Nephron progenitor cell (in vitro differentiated cells): ENCODE measurements around the gene CFL2.

Experiments
- DNase-seq: peaks from one replicate; pipeline ENCODE4 v3.0.0; 2021
- H3K27ac Mint-ChIP-seq: 2 replicates; pipeline ENCODE4 v1.8.0; 2021; ENCODE audit warnings: mild to moderate bottlenecking, moderate library complexity, mixed read lengths
- H3K27me3 Mint-ChIP-seq: 2 replicates; pipeline ENCODE4 v1.8.0; 2021; ENCODE audit warnings: mild to moderate bottlenecking, low read depth, mixed read lengths; ENCODE audit not compliant: poor library complexity
- H3K36me3 Mint-ChIP-seq: 2 replicates; pipeline ENCODE4 v1.8.0; 2021; ENCODE audit warnings: low read depth, mixed read lengths
- H3K4me1 Mint-ChIP-seq: 2 replicates; pipeline ENCODE4 v1.8.0; 2021; ENCODE audit warnings: mixed read lengths
- H3K4me3 Mint-ChIP-seq: 2 replicates; pipeline ENCODE4 v1.8.0; 2021; ENCODE audit warnings: mild to moderate bottlenecking, moderate library complexity, mixed read lengths
- H3K9me3 Mint-ChIP-seq: 2 replicates; pipeline ENCODE4 v1.8.0; 2021; ENCODE audit warnings: mild to moderate bottlenecking, moderate library complexity, mixed read lengths
- TF ChIP-seq, protein P1 (sequence below): fragments of 200-600 bp; sonication (generic); IDR thresholded peaks from 2 replicates; pipeline ENCODE4 v1.5.0; 2021; ENCODE audit warnings: antibody characterized with exemption

Gene CFL2

GRCh38 chr14:34722723-34723545 is 8.5 kb upstream of the CFL2 start:
- H3K9me3 Mint-ChIP-seq: no peaks in the 10 kb centered on the region
- H3K27me3 Mint-ChIP-seq: peaks cover 10% of the 10 kb centered on the region
- no peaks in the 10 kb centered on the region for H3K36me3 Mint-ChIP-seq
- peaks cover 16% of the 10 kb centered on the region for H3K4me1 Mint-ChIP-seq
- TF ChIP-seq, protein P1, sequence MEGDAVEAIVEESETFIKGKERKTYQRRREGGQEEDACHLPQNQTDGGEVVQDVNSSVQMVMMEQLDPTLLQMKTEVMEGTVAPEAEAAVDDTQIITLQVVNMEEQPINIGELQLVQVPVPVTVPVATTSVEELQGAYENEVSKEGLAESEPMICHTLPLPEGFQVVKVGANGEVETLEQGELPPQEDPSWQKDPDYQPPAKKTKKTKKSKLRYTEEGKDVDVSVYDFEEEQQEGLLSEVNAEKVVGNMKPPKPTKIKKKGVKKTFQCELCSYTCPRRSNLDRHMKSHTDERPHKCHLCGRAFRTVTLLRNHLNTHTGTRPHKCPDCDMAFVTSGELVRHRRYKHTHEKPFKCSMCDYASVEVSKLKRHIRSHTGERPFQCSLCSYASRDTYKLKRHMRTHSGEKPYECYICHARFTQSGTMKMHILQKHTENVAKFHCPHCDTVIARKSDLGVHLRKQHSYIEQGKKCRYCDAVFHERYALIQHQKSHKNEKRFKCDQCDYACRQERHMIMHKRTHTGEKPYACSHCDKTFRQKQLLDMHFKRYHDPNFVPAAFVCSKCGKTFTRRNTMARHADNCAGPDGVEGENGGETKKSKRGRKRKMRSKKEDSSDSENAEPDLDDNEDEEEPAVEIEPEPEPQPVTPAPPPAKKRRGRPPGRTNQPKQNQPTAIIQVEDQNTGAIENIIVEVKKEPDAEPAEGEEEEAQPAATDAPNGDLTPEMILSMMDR: peak; percentile 88
- H3K27ac Mint-ChIP-seq: no peak overlapping the region
- peak; percentile 43 for DNase-seq
- no peak overlapping the region for H3K4me3 Mint-ChIP-seq

DNA sequence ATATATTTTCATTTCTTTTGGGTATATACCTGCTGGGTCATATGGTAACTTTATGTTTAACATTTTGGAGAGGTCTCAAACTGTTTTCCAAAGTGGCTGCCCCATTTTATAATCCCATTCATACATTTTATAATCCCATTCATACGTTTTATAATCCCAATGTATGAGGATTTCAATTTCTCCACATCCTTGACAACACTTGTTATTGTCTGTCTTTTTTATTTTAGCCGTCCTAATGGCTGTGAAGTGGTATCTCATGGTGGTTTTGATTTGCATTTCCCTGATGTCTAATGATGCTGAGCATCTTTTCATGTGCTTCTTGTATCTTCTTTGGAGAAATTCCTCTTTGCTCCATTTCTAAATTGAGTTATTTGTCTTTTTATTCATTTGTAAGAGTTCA is 6.7 kb upstream of the CFL2 start:
- DNase-seq: no peak
- H3K36me3 Mint-ChIP-seq: no peaks in the 10 kb centered on the region
- TF ChIP-seq, protein P1: no peak
- peaks cover 10% of the 10 kb centered on the region for H3K27me3 Mint-ChIP-seq
- H3K4me3 Mint-ChIP-seq: no peak overlapping the region
- peaks cover 16% of the 10 kb centered on the region for H3K4me1 Mint-ChIP-seq
- no peaks in the 10 kb centered on the region for H3K9me3 Mint-ChIP-seq
- no peak overlapping the region for H3K27ac Mint-ChIP-seq

- H3K4me1 Mint-ChIP-seq: peaks cover 16% of the 10 kb centered on the region
- H3K9me3 Mint-ChIP-seq: no peaks in the 10 kb centered on the region
- H3K27me3 Mint-ChIP-seq: peaks cover 14% of the 10 kb centered on the region
- no peak overlapping the region for H3K4me3 Mint-ChIP-seq
- H3K36me3 Mint-ChIP-seq: no peaks in the 10 kb centered on the region
- H3K27ac Mint-ChIP-seq: no peak overlapping the region
- DNase-seq: no peak
- TF ChIP-seq, protein P1: no peak
Measured at GRCh38 chr14:34718750-34719304, 4.4 kb upstream of the CFL2 start.

- TF ChIP-seq, protein P1: no peak
- no peak for DNase-seq
- peaks cover 27% of the 10 kb centered on the region for H3K4me1 Mint-ChIP-seq
- H3K9me3 Mint-ChIP-seq: no peaks in the 10 kb centered on the region
- H3K36me3 Mint-ChIP-seq: no peaks in the 10 kb centered on the region
- H3K4me3 Mint-ChIP-seq: peak overlapping the region; percentile 73
- H3K27me3 Mint-ChIP-seq: peaks cover 7% of the 10 kb centered on the region
- H3K27ac Mint-ChIP-seq: no peak overlapping the region
Measured at GRCh38 chr14:34715127-34715863, 902 bp upstream of the CFL2 start.

DNA sequence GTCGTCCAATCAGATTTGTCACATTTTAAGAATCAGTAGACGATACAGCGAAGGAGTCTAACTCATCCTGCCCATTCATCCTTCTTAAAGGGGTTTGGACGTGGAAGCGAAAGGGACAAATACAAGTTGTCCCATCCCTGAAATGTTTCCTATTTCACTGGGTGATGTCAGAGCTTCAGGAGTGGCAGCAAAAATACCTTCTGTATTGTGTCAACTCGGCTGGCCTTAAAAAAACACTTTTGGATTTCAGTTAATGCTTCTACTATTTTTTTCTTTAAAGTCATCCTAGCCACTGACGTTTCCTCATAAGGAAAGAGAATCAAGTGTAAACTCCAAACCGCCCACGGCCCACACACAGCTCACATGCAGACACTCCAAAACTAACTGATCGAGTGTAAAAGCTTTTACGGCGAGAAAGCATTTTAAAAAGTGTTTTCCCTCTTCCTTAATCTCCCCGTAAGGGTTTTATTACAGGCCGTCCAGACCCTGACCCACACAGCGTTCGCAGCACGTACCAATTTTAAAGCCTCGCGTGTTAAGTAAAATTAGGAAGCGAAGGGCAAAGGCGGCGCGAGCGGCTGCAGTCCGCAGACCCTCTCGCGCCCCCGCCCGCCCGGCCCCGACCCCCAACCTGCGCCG is 593 bp downstream of the CFL2 start:
- Mint-ChIP-seq H3K27ac (peak overlapping the region; percentile 16), H3K9me3 (no peaks in the 10 kb centered on the region), H3K4me3 (peak overlapping the region; percentile 88), H3K27me3 (peaks cover 4% of the 10 kb centered on the region), H3K36me3 (no peaks in the 10 kb centered on the region), H3K4me1 (peaks cover 27% of the 10 kb centered on the region)
- TF ChIP-seq, protein P1: no peak
- no peak for DNase-seq
